ENCODE measurements around the gene CAMKK2.
"Not testable (repeated sequence)": the region's sequence is repeated elsewhere in the genome, so short reads cannot be mapped to it uniquely, and the experiment has no call there.

Gene CAMKK2

GRCh38 chr12:121232163-121232562 is 64.3 kb downstream of the CAMKK2 start:
- peaks cover 11% of the 10 kb centered on the region; the same call in 1 of the 2 replicates for H3K36me3 ChIP-seq (ENCODE audit: insufficient read depth, low read length)

GRCh38 chr12:121230538-121230907 is 66.0 kb downstream of the CAMKK2 start:
- no peaks in the 10 kb centered on the region for H3K27me3 ChIP-seq (ENCODE audit: insufficient read depth, low read length)
- TF ChIP-seq CTCF (IDR thresholded peaks at IDR 0.05; ENCODE audit: low read length) = no peak
- TF ChIP-seq EZH2 (IDR thresholded peaks at IDR 0.05; ENCODE audit: borderline replicate concordance, low read length) = no peak
- H2AFZ ChIP-seq (ENCODE audit: low read length) = no peak overlapping the region
- peaks cover 15% of the 10 kb centered on the region for H3K4me1 ChIP-seq (ENCODE audit: insufficient read depth, low read length, severe bottlenecking)
- H3K4me2 ChIP-seq (ENCODE audit: low read length) = no peak overlapping the region
- no peak overlapping the region for H3K4me3 ChIP-seq (ENCODE audit: low read depth, low read length, poor library complexity, severe bottlenecking)
- H3K79me2 ChIP-seq (ENCODE audit: insufficient read depth, low read length) = no peaks in the 10 kb centered on the region
- H3F3A ChIP-seq (ENCODE audit: insufficient read depth, low read length) = no peaks in the 10 kb centered on the region
- H4K20me1 ChIP-seq (ENCODE audit: insufficient read depth, low read length) = no peaks in the 10 kb centered on the region
- H3K9me2 ChIP-seq (ENCODE audit: low read depth, low read length) = no peaks in the 10 kb centered on the region
- H3K9me3 ChIP-seq (ENCODE audit: low read length) = no peaks in the 10 kb centered on the region
- no peak overlapping the region for H3K27ac ChIP-seq (ENCODE audit: low read depth, low read length, poor library complexity, severe bottlenecking)
- peaks cover 16% of the 10 kb centered on the region; the same call in 1 of the 2 replicates for H3K36me3 ChIP-seq (ENCODE audit: insufficient read depth, low read length)
- no peak overlapping the region for H3K9ac ChIP-seq (ENCODE audit: low read length)

More at GRCh38 chr12:121232163-121232562, 64.3 kb downstream of the CAMKK2 start:
- Histone ChIP-seq H3K27me3 (ENCODE audit: insufficient read depth, low read length) (no peaks in the 10 kb centered on the region), H3K4me1 (ENCODE audit: insufficient read depth, low read length, severe bottlenecking) (peaks cover 7% of the 10 kb centered on the region), H2AFZ (ENCODE audit: low read length) (no peak overlapping the region), H3K9ac (ENCODE audit: low read length) (no peak overlapping the region), H3K9me3 (ENCODE audit: low read length) (no peaks in the 10 kb centered on the region), H3K27ac (ENCODE audit: low read depth, low read length, poor library complexity, severe bottlenecking) (no peak overlapping the region), H3K79me2 (ENCODE audit: insufficient read depth, low read length) (no peaks in the 10 kb centered on the region), H3K4me3 (ENCODE audit: low read depth, low read length, poor library complexity, severe bottlenecking) (no peak overlapping the region), H3K9me2 (ENCODE audit: low read depth, low read length) (no peaks in the 10 kb centered on the region), H3F3A (ENCODE audit: insufficient read depth, low read length) (no peaks in the 10 kb centered on the region), H4K20me1 (ENCODE audit: insufficient read depth, low read length) (no peaks in the 10 kb centered on the region), H3K4me2 (ENCODE audit: low read length) (no peak overlapping the region)
- TF ChIP-seq EZH2 (IDR thresholded peaks at IDR 0.05; ENCODE audit: borderline replicate concordance, low read length) = no peak
- no peak for TF ChIP-seq CTCF (IDR thresholded peaks at IDR 0.05; ENCODE audit: low read length)

- Histone ChIP-seq H3K36me3 (ENCODE audit: insufficient read depth, low read length) (peaks cover 16% of the 10 kb centered on the region; the same call in 1 of the 2 replicates), H3K27ac (ENCODE audit: low read depth, low read length, poor library complexity, severe bottlenecking) (peak overlapping the region; percentile 27), H3K4me1 (ENCODE audit: insufficient read depth, low read length, severe bottlenecking) (peaks cover 15% of the 10 kb centered on the region)
- H3F3A ChIP-seq (ENCODE audit: insufficient read depth, low read length); H2AFZ ChIP-seq (ENCODE audit: low read length); H3K9me3 ChIP-seq (ENCODE audit: low read length); H4K20me1 ChIP-seq (ENCODE audit: insufficient read depth, low read length); H3K79me2 ChIP-seq (ENCODE audit: insufficient read depth, low read length); H3K27me3 ChIP-seq (ENCODE audit: insufficient read depth, low read length); H3K9me2 ChIP-seq (ENCODE audit: low read depth, low read length); H3K9ac ChIP-seq (ENCODE audit: low read length); H3K4me3 ChIP-seq (ENCODE audit: low read depth, low read length, poor library complexity, severe bottlenecking); H3K4me2 ChIP-seq (ENCODE audit: low read length): not testable (repeated sequence)
- peak; percentile 89 for TF ChIP-seq CTCF (IDR thresholded peaks at IDR 0.05; ENCODE audit: low read length)
Measured at GRCh38 chr12:121229826-121230537, 66.5 kb downstream of the CAMKK2 start.
